ENCODE data around the gene ZNF521.

ZNF521 gene

DNA sequence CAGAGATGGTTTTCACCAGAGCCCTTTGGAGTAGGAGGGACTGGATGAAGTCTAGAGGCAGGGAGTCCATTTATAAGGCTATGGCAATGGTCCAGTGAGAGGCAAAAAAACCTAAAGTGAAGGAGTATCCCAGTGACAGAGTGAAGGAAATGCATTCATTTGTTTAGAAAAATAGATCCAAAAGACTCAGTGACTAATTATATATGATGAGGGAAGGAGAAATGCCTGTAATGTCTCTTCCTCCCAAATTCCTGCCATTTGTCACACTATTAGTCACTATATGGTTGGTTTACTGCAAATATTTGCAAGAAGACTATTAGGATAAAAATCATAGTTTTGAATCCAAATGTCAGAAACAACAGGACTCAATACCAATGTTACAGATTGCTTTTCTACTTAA, 104.2 kb downstream of the ZNF521 start:
- TF ChIP-seq CEBPB (IDR thresholded peaks at IDR 0.05) (no peak), EP300 (IDR thresholded peaks at IDR 0.05; ENCODE audit: borderline replicate concordance) (no peak), ZBTB7A (IDR thresholded peaks at IDR 0.05; ENCODE audit: low read depth) (no peak), FOXM1 (IDR thresholded peaks at IDR 0.05; ENCODE audit: borderline replicate concordance, low read depth) (no peak), TCF12 (IDR thresholded peaks at IDR 0.05; ENCODE audit: low read depth) (no peak), TAF1 (IDR thresholded peaks at IDR 0.05; ENCODE audit: low read depth) (no peak), RAD21 (IDR thresholded peaks at IDR 0.05; ENCODE audit: low read depth) (no peak), NFIC (IDR thresholded peaks at IDR 0.05) (no peak), TEAD4 (IDR thresholded peaks at IDR 0.05) (no peak)
- TF ChIP-seq, protein P1, sequence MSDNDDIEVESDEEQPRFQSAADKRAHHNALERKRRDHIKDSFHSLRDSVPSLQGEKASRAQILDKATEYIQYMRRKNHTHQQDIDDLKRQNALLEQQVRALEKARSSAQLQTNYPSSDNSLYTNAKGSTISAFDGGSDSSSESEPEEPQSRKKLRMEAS (IDR thresholded peaks at IDR 0.05), result no peak
- TF ChIP-seq, protein P2, sequence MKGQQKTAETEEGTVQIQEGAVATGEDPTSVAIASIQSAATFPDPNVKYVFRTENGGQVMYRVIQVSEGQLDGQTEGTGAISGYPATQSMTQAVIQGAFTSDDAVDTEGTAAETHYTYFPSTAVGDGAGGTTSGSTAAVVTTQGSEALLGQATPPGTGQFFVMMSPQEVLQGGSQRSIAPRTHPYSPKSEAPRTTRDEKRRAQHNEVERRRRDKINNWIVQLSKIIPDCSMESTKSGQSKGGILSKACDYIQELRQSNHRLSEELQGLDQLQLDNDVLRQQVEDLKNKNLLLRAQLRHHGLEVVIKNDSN (IDR thresholded peaks at IDR 0.05), result no peak
- TF ChIP-seq, protein P3, sequence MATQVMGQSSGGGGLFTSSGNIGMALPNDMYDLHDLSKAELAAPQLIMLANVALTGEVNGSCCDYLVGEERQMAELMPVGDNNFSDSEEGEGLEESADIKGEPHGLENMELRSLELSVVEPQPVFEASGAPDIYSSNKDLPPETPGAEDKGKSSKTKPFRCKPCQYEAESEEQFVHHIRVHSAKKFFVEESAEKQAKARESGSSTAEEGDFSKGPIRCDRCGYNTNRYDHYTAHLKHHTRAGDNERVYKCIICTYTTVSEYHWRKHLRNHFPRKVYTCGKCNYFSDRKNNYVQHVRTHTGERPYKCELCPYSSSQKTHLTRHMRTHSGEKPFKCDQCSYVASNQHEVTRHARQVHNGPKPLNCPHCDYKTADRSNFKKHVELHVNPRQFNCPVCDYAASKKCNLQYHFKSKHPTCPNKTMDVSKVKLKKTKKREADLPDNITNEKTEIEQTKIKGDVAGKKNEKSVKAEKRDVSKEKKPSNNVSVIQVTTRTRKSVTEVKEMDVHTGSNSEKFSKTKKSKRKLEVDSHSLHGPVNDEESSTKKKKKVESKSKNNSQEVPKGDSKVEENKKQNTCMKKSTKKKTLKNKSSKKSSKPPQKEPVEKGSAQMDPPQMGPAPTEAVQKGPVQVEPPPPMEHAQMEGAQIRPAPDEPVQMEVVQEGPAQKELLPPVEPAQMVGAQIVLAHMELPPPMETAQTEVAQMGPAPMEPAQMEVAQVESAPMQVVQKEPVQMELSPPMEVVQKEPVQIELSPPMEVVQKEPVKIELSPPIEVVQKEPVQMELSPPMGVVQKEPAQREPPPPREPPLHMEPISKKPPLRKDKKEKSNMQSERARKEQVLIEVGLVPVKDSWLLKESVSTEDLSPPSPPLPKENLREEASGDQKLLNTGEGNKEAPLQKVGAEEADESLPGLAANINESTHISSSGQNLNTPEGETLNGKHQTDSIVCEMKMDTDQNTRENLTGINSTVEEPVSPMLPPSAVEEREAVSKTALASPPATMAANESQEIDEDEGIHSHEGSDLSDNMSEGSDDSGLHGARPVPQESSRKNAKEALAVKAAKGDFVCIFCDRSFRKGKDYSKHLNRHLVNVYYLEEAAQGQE (IDR thresholded peaks at IDR 0.05; ENCODE audit: low read depth), result no peak

DNA sequence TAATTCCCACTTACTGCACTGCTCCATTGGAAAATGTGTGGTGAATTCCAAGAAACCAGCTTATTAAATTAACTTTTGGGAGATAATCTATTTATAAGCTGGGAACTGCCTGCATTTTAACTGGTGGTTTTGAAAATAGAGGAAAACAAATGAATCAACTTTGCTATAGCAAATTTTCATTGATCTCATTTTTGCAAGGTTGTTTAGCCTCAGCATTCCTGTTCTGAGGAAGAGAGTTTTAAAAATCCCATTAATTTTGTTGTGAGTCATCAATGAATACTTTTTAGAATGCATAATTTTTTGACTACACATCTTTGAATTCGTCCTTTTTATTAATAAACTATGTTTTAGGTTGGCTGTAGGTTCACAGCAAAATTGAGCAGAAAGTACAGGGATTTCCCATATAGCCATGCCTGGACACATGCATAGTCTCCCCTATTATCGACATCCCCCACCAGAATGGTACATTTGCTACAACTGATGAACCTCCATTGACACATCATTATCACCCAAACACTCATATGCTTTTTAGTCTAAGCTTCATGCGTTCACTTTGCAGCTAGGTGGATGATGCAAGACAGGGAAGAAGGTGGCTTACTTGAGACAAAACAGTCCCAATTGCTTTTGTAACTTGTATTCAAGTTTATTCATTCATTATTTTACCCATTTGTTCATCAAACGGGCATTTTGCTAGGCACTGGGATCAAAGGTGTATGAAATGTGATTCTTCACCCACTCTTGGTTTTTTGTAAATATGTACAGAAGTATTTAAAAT, 106.9 kb downstream of the ZNF521 start:
- TF ChIP-seq RAD21 (IDR thresholded peaks at IDR 0.05; ENCODE audit: low read depth), result no peak
- TF ChIP-seq, protein P2 (IDR thresholded peaks at IDR 0.05), result no peak
- no peak for TF ChIP-seq ZBTB7A (IDR thresholded peaks at IDR 0.05; ENCODE audit: low read depth)
- TF ChIP-seq CREB1 (IDR thresholded peaks at IDR 0.05; ENCODE audit: low read depth), result no peak
- TF ChIP-seq NFIC (IDR thresholded peaks at IDR 0.05), result no peak
- no peak for TF ChIP-seq TCF12 (IDR thresholded peaks at IDR 0.05; ENCODE audit: low read depth)
- TF ChIP-seq, protein P1 (IDR thresholded peaks at IDR 0.05), result no peak
- no peak for TF ChIP-seq FOXM1 (IDR thresholded peaks at IDR 0.05; ENCODE audit: borderline replicate concordance, low read depth)
- TF ChIP-seq, protein P3 (IDR thresholded peaks at IDR 0.05; ENCODE audit: low read depth), result no peak
- TF ChIP-seq CEBPB (IDR thresholded peaks at IDR 0.05), result no peak
- TF ChIP-seq TAF1 (IDR thresholded peaks at IDR 0.05; ENCODE audit: low read depth), result no peak
- TF ChIP-seq EGR1 (IDR thresholded peaks at IDR 0.05), result no peak
- TF ChIP-seq TEAD4 (IDR thresholded peaks at IDR 0.05), result no peak

DNA sequence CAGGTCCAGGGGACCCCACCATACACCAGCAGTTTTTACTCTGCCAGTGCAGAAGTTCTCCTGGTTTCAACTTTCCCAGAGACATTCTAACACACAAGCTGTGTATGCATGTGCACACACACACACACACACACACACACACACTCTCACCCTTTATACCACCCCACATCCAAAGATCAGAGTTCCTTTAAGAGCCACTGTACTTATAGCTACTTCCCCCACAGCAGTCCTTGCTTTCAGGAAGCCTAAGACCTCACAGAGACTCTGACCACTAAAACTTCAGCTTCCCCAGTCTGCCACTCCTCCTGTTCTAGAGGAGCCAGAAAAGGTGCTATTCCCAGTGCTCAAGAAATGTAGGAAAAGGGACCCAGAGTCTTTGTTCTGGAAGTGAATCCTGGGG, 107.8 kb downstream of the ZNF521 start:
- TF ChIP-seq FOXM1 (IDR thresholded peaks at IDR 0.05; ENCODE audit: borderline replicate concordance, low read depth) (no peak), TAF1 (IDR thresholded peaks at IDR 0.05; ENCODE audit: low read depth) (no peak), YY1 (IDR thresholded peaks at IDR 0.05; ENCODE audit: low read depth) (no peak)

DNA sequence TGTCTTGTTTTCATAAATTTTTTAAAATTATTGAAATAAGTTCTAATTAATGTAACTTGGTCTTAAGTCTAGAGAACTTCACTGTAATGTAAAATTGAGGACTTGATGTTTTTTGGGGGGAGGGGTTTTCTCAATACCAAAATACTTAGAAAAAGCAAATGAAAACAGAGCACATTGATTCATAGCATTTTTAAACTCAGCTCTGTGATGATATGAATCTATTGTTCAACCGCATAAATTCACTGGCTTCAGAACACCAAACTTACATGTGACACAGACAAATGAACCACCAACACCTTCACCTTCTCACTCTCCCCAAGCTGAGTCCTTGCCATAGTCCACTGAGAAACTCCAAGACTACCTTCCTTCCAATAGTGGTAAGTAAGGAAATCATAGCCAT, 108.2 kb downstream of the ZNF521 start:
- TF ChIP-seq, protein P3 (IDR thresholded peaks at IDR 0.05; ENCODE audit: low read depth), result no peak
- no peak for TF ChIP-seq TAF1 (IDR thresholded peaks at IDR 0.05; ENCODE audit: low read depth)
- no peak for TF ChIP-seq CEBPB (IDR thresholded peaks at IDR 0.05)
- TF ChIP-seq EGR1 (IDR thresholded peaks at IDR 0.05), result no peak
- TF ChIP-seq, protein P1 (IDR thresholded peaks at IDR 0.05), result no peak
- TF ChIP-seq RAD21 (IDR thresholded peaks at IDR 0.05; ENCODE audit: low read depth), result no peak
- no peak for TF ChIP-seq CREB1 (IDR thresholded peaks at IDR 0.05; ENCODE audit: low read depth)
- TF ChIP-seq, protein P2 (IDR thresholded peaks at IDR 0.05), result no peak
- no peak for TF ChIP-seq TEAD4 (IDR thresholded peaks at IDR 0.05)
- no peak for TF ChIP-seq TCF12 (IDR thresholded peaks at IDR 0.05; ENCODE audit: low read depth)
- TF ChIP-seq EP300 (IDR thresholded peaks at IDR 0.05; ENCODE audit: borderline replicate concordance), result no peak
- TF ChIP-seq YY1 (IDR thresholded peaks at IDR 0.05; ENCODE audit: low read depth), result no peak
- TF ChIP-seq FOXM1 (IDR thresholded peaks at IDR 0.05; ENCODE audit: borderline replicate concordance, low read depth), result no peak
- TF ChIP-seq ZBTB7A (IDR thresholded peaks at IDR 0.05; ENCODE audit: low read depth), result no peak
- no peak for TF ChIP-seq NFIC (IDR thresholded peaks at IDR 0.05)
